Liver (tissue), 2 donors: ENCODE measurements around the gene CACHD1.

Experiments
- YY1 ChIP-seq: IDR thresholded peaks from 2 replicates; pipeline ENCODE4 v1.6.1; 2016; ENCODE audit warnings: antibody characterized with exemption, mild to moderate bottlenecking
- TF ChIP-seq, protein P1 (sequence below): fragments of 150-350 bp; IDR thresholded peaks from 2 replicates; pipeline ENCODE4 v1.5.1; 2017; ENCODE audit warnings: improper control_type of control experiment, low read depth, low read length; ENCODE audit not compliant: missing input control
- donor health status: healthy.

DNA sequence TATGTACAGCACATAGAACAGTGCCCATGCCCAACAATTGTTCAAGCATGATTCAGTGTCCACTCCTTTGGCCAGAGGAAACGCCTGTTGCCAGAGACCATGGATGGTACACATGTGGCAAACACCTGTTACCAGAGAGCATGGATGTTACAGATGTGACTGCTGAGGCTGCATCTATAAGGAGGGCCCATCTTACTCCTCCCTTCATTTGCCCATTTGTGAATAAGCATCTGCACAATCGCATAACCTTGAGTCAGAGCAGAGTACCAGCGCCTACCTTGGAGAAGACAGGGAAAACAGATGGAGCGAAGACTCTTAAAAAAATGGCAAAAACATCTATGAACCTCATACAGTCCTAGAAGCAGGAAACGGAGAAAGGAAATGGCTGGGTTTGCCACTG is 36.6 kb upstream of the CACHD1 start:
- TF ChIP-seq YY1, result no peak
- TF ChIP-seq, protein P1, sequence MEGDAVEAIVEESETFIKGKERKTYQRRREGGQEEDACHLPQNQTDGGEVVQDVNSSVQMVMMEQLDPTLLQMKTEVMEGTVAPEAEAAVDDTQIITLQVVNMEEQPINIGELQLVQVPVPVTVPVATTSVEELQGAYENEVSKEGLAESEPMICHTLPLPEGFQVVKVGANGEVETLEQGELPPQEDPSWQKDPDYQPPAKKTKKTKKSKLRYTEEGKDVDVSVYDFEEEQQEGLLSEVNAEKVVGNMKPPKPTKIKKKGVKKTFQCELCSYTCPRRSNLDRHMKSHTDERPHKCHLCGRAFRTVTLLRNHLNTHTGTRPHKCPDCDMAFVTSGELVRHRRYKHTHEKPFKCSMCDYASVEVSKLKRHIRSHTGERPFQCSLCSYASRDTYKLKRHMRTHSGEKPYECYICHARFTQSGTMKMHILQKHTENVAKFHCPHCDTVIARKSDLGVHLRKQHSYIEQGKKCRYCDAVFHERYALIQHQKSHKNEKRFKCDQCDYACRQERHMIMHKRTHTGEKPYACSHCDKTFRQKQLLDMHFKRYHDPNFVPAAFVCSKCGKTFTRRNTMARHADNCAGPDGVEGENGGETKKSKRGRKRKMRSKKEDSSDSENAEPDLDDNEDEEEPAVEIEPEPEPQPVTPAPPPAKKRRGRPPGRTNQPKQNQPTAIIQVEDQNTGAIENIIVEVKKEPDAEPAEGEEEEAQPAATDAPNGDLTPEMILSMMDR, result no peak
